ENCODE measurements around the gene SNF8.
A peak's percentile ranks its signal among the peaks of the same experiment; 100 is the strongest.
"Not testable (repeated sequence)": the region's sequence is repeated elsewhere in the genome, so short reads cannot be mapped to it uniquely, and the experiment has no call there.

SNF8 gene

GRCh38 chr17:48944515-48945260 lies at the start of gene SNF8:
SNF8 (minus strand) TSS chr17:48944842; CDS start chr17:48944734, 108 bp downstream.
- DNase-seq (ENCODE audit: low read depth in 2 of 3, low spot score in 1 of 3): peak; percentile 89 to 92 (median 90)

GRCh38 chr17:48993951-48994350 lies 49.3 kb upstream of the SNF8 start:
- no peak for DNase-seq (ENCODE audit: low read depth in 2 of 3, low spot score in 1 of 3)

GRCh38 chr17:48993305-48993704 lies 48.7 kb upstream of the SNF8 start:
- DNase-seq (ENCODE audit: low read depth in 2 of 3, low spot score in 1 of 3): no peak

GRCh38 chr17:48992444-48992843 lies 47.8 kb upstream of the SNF8 start:
- DNase-seq (ENCODE audit: low read depth in 2 of 3, low spot score in 1 of 3): no peak

GRCh38 chr17:48990882-48991357 lies 46.3 kb upstream of the SNF8 start:
- DNase-seq (ENCODE audit: low read depth in 2 of 3, low spot score in 1 of 3): no peak

GRCh38 chr17:48989100-48989499 lies 44.5 kb upstream of the SNF8 start:
- no peak for DNase-seq (ENCODE audit: low read depth in 2 of 3, low spot score in 1 of 3)

- DNase-seq (ENCODE audit: low read depth in 2 of 3, low spot score in 1 of 3): no peak
Measured at GRCh38 chr17:48985436-48986245, 41.0 kb upstream of the SNF8 start.

GRCh38 chr17:48981927-48982539 lies 37.4 kb upstream of the SNF8 start:
- DNase-seq (ENCODE audit: low read depth in 2 of 3, low spot score in 1 of 3): no peak

GRCh38 chr17:48973806-48974205 lies 29.2 kb upstream of the SNF8 start:
- DNase-seq (ENCODE audit: low read depth in 2 of 3, low spot score in 1 of 3): no peak

- no peak for DNase-seq (ENCODE audit: low read depth in 2 of 3, low spot score in 1 of 3)
Measured at GRCh38 chr17:48972749-48973097, 28.1 kb upstream of the SNF8 start.

- DNase-seq (ENCODE audit: low read depth in 2 of 3, low spot score in 1 of 3): no peak
Measured at GRCh38 chr17:48970865-48971687, 26.4 kb upstream of the SNF8 start.

- DNase-seq (ENCODE audit: low read depth in 2 of 3, low spot score in 1 of 3): no peak
Measured at GRCh38 chr17:48970224-48970623, 25.6 kb upstream of the SNF8 start.

- DNase-seq (ENCODE audit: low read depth in 2 of 3, low spot score in 1 of 3): no peak
Measured at GRCh38 chr17:48961516-48962233, 17.0 kb upstream of the SNF8 start.

GRCh38 chr17:48960834-48961515 lies 16.3 kb upstream of the SNF8 start:
- no peak for DNase-seq (ENCODE audit: low read depth in 2 of 3, low spot score in 1 of 3)

- no peak for DNase-seq (ENCODE audit: low read depth in 2 of 3, low spot score in 1 of 3)
Measured at GRCh38 chr17:48954300-48954755, 9.7 kb upstream of the SNF8 start.

- DNase-seq (ENCODE audit: low read depth in 2 of 3, low spot score in 1 of 3): no peak
Measured at GRCh38 chr17:48952904-48953303, 8.3 kb upstream of the SNF8 start.

GRCh38 chr17:48951572-48951971 lies 6.9 kb upstream of the SNF8 start:
- DNase-seq (ENCODE audit: low read depth in 2 of 3, low spot score in 1 of 3): no peak

- not testable (repeated sequence) for DNase-seq (ENCODE audit: low read depth in 2 of 3, low spot score in 1 of 3)
Measured at GRCh38 chr17:48945261-48945651, 614 bp upstream of the SNF8 start.

- DNase-seq (ENCODE audit: low read depth in 2 of 3, low spot score in 1 of 3): no peak
Measured at GRCh38 chr17:48933035-48933434, 11.6 kb downstream of the SNF8 start.

- no peak for DNase-seq (ENCODE audit: low read depth in 2 of 3, low spot score in 1 of 3)
Measured at GRCh38 chr17:48930435-48930873, 14.2 kb downstream of the SNF8 start.
